NCI-H2107 treated with DMSO at 0.1 percent for 48 hours (cell line): ENCODE data around the gene WFDC6.
"Not testable (repeated sequence)": the region's sequence is repeated elsewhere in the genome, so short reads cannot be mapped to it uniquely, and the experiment has no call there.

ENCODE experiments used
- DNase-seq: peaks from one replicate; lab custom pipeline; 2025; ENCODE audit not compliant: unreplicated experiment; lab: John Stamatoyannopoulos, UW

Gene WFDC6

DNA sequence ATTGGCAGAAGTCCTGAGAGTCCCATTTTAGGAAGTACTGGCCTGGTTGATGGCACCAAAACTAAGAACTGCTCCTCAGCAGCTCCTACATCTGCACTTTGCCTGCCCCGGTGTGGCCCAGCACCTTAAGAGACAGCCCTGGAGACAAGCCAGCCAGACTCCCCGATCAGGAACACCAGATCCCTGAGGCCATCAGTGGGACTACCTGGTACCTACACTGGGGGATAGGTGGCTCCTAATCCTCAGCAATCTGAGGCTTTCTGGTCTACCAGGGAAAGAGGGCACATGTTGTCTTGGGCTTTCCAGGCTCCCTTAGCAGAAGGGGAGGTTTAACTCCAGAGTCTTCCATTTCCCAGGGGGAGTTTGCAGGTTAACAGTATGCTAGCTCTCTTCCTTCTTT lies at the start of gene WFDC6:
TSS of gene WFDC6 (minus strand) at position 101 of the 400 bp plus-strand sequence. CDS start at position 26, 75 bp downstream.
- no peak for DNase-seq

DNA sequence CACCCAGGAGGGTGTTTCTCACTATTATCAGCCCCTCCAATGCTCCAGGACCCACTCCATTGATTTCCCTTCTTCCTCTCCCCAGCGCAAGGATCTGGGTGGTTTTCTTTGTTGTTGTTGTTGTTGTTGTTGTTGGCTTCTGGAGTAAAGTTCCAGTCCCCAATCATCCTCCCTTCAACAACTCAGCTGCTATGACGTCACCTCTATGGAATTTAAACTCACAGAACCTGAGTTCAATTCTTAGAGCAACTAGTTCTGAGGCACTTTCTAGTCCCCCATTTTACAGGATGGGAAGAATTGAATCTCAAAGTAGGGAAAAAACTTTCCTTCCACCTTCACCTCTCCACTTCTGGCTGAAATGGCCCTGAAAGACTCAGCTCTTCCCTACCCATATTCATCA lies 49.5 kb upstream of the WFDC6 start:
- DNase-seq: no peak

DNA sequence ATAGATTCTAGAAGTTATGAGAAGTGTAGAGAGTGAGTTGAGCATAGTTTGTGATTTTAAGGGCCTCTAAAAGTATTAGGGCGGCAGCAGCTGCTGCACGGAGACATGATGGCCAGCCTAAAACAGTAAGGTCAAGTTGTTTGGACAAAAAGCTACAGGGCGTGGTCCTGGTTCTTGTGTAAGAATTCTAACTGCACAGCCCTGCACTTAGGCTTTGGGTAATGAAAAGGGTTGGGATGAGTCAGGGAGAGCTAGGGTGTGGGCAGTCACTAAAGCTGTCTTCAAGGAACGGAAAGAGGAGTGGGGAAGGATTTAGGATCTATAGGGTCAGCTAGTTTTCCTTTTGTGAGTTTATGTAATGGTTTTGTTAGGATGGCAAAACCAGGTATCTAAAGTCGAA lies 46.7 kb upstream of the WFDC6 start:
- DNase-seq: not testable (repeated sequence)

DNA sequence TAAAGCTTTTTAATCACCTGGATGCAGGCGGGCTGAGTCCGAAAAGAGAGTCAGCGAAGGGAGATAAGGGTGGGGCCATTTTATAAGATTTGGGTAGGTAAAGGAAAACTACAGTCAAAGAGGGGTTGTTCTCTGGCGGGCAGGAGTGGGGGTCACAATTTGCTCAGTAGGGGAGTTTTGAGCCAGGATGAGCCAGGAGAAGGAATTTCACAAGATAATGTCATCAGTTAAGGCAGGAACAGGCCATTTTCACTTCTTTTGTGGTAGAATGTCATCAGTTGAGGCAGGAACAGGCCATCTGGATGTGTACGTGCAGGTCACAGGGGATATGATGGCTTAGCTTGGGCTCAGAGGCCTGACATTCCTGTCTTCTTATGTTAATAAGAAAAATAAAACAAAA lies 45.0 kb upstream of the WFDC6 start:
- DNase-seq: not testable (repeated sequence)

DNA sequence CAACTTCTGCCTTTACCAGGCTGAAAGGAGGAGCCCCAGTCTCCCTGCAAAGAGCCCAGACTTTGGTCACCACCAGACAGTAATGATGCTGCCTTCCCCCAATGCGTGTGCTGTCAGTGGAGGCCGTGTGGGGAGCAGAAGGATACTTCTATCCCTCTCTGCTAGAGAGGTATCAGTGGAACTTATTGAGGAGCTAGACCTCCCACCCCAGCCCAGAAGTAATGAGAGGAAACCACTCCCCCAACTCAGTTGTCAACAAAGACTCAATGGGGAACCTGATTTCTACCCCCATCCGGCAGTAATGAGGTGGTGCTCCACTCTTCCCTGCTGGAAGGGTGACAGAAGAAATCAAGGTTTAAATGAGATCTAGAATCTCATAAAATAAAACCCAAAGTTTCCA lies 44.2 kb upstream of the WFDC6 start:
- DNase-seq: no peak

DNA sequence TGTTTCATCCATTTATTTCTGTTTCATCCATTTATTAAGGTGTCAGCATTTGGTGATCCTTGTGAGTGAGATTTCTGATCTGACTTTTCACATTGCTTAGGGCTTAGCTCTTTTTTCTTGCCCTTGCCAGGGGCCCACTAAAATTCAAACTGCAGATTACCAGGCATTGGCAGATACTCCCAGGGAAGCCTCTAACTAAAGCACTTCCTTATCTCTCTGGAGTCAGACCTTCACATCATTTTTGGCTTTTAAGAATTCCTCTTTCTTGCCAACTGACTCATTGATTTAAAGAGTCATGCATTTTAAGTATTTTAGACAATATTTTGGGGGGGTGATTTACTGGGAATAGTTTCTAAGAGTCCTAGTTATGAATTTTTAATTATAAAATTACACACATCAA lies 42.4 kb upstream of the WFDC6 start:
- DNase-seq: no peak

DNA sequence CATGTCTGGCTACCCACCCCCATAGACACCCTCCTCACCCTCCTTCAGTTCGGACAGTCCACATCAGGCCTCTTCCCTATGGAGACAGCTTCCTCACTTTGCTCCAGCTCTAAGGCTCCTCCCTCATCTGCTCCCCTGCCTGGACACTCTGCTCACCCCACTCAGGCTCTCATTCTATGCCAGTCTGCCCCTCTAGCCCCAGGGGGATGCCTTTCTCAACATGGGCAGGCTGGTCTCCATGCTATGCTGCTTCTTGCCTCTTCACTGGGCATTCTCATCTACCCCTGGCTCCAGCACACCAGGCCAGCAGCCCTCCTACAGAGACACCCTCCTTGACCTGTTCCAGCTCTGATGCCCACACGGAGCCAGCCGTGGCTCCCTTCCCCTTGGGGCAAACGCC lies 39.9 kb upstream of the WFDC6 start, which contains the start of gene WFDC8:
TSS of gene WFDC8 (minus strand) at position 101 of the 400 bp plus-strand sequence. CDS start at position 64, 37 bp downstream.
- DNase-seq: no peak

DNA sequence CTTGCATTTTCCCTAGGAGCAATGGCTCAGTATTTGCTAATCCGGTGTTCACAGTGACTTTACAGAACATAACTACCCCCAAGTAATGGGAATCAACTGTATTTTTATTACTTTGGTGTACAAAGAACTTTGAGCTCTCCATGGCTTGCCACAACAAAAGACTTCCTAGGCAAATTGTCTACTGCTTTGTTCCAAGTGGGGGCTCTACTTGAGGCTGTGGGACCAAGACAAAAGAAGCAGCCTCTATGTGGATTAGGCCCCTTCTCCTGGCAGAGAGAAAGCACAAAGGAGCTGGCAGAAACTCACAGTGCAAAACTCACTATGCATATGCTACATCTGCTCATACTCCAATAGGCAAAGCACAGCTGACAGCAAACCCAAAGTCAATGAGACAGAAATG lies 38.9 kb upstream of the WFDC6 start:
- DNase-seq: no peak

DNA sequence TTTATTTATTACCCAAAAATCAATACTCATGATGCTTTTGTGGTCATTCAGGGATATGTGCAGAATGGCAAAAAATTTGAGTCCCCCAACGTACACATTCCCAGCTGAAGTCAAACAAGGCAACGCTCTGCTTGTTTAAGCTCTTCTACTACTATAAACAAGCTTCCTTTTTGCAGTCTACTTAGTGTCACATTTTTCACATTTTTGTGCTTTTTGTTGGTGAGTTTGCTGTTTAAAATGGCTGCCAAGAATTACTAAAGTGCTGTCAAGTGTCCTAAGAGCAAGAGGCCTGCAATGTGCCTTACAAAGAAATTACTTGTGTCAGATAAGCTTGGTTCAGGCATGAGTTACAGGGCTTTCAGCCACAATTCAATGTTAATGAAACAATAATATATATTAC lies 37.7 kb upstream of the WFDC6 start:
- DNase-seq: no peak

DNA sequence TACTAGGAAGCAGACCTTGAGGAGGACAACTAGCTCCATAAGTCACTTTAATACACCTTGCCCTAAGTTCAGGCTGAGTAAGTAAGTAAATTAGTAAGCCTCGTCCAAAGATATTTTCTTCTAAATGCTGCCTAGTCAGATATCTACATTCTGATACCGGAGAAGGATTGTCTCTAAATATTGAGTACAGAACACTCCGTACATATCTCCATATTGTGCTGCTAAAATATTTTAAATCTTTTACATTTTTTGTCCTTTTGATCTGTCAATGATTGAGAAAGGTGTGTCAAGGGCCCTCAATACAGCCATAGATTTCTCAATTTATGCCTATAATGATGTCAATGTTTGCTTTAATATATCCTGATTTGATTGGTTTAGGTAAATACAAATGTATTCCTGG lies 36.6 kb upstream of the WFDC6 start:
- no peak for DNase-seq

DNA sequence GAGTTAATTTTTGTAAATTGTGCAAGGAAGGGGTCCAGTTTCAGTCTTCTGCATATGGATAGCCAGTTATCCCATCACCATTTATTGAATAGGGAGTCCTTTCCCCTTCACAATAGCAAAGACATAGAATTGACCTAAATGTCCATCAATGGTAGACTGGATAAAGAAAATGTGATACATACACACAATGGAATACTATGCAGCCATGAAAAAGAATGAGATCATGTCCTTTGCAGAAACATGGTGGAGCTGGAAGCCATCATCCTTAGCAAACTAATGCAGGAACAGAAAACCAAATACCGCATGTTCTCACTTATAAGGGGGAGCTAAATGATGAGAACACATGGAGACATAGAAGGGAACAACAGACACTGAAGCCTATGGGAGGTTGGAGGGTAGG lies 30.4 kb upstream of the WFDC6 start:
- DNase-seq: not testable (repeated sequence)

DNA sequence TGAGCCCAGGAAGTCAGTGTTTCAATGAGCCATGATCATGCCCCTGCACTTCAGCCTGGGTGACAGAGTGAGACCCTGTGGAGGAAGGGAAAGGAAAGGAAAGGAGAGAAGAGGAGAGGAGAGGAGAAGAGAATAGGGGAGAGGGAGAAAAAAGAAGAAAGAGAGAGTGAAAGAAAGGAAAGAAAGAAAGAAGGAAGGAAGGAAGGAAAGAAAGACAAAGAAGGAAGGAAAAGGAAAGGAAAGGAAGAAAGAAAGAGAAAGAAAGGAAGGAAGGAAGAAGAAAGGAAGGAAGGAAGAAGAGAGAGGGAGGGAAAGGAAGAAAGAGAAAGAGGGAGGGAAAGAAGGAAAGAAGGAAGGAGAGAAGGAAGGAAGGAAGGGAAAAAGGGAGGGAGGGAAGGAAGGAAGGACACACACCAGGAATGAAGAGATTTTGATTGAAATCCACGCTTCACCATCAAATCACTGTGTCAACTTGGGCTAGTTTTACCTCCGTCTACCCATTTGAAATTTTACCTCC lies 25.5 kb upstream of the WFDC6 start:
- DNase-seq: no peak

DNA sequence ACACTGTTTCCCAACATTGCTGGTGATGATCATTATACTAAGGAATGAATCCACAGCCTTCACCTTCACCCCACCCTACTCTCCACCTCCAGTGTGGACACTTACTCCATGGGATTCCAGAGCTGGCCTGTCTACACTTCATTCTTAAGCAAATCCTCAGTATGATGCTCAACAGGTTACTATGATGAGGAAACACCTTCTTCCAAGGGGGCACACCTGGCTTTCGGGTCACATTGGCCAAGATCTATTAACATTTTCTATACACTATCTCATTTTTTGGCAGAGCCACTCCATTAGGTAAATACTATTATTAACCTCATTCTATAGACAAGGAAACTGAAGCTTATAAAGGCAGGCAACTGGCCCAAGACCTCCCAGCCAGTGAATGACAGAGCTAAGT lies 15.9 kb upstream of the WFDC6 start:
- no peak for DNase-seq

DNA sequence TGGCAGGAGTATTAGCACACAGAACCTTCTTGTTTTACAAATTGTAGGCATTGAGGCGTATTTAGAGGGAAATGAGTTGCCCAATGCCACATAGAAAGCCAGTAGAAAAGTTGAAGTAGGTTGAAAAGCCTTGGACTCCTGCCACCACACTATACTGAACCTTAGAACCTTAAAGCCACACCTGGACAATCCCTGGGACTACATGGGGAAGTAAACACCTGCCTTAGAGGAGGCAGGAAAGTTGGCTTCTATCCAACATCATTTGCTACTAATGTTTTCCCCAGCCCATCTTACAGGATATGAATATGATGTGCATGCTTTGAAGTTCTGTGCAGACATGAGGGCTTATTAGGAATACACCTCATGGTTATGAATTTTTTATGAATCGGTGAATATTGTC lies 13.2 kb upstream of the WFDC6 start:
- no peak for DNase-seq

DNA sequence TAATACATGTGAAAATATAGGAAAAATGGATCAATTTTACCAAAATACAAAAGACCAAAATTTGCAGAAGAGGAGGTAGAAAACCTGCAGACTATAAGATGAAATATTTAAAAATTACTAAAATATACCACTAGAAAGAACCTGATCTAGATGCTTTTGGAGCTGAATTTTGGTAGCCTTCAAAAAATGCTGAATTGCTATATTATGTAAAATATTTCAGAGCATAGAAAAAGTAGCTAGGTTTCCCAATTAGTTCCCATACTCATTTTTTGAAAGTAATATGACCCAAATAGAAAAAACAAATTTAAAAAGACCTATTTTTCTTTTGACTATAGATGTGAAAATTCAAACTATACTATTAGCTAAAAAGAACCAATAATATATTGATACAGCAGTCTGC lies 11.5 kb upstream of the WFDC6 start:
- DNase-seq: no peak

DNA sequence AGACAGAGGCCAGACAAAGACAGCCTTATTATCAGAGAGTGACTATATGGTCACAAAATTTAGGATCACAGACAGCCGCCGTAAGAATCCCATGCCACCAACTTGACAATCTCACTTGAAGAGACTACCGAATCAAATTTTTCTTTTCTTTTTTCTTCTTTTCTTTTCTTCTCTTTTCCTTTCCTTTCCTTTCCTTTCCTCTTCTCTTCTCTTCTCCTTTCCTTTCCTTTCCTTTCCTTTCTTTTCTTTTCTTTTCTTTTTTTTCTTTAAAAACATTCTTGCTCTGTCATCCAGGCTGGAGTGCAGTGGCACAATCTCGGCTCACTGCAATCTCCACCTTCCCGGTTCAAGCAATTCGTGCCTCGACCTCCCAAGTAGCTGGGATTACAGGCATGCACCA lies 9.1 kb upstream of the WFDC6 start:
- no peak for DNase-seq

DNA sequence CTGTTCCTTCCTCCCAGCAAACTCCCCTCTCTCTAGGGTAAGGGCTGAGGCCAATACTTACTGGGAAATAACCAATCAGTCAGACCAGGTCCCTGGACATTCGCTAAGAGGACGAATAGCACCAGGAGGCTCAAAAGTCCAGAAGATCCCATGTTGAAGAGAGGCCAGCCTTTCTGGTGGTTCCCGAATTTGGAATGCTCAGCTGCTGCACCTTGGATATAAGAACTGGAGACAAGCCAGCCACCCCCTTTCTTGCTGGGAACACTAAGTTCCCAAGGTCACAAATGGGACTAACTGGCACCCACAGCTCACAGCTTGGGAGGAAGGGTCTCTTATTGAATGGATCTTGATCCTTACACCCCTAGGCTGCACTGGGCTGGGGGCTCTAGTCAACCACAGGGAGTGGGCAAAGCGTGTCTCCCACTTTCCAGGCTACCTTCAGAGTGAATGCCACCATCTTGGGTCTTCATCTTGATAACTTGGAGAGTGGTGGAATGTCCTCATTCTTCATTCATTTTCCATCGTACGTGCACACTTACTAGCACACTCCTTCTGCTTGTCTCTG lies 8.0 kb upstream of the WFDC6 start, which contains the start of gene EPPIN:
TSS of gene EPPIN (minus strand) at position 196 of the 565 bp plus-strand sequence. CDS start at position 152, 44 bp downstream.
- no peak for DNase-seq

DNA sequence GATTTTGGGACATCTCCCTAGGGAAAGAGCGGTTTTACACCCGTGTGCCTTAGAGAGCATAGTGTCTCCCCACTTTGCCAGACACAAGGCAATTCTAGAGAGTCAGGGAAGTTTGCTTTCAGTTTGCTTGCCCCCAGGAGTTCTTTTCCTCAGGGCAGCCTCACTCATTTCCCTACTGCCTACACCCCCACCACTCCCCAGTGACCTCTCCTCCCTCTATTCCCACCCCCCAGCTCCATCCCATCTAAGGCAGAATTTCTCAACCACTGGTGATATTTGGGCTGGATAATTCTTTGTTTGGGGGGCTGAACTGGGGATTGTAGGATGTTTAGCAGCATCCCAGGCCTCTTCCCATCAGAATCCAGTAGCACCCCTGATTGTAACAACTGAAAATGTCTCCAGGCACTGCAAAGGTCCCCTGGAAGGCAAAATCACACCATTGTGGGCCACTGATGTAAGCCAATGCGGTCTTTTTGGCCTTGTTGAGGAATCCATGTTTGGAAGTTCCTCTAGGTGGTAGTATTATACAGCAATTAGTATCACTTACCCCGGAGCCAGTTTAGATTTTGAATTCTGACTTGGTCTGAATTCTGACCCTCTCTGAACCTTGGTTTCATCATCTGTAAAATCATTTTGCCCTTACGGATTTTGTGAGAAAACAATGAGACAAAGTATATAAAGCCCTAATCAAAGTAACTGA lies 6.6 kb upstream of the WFDC6 start:
- DNase-seq: no peak

DNA sequence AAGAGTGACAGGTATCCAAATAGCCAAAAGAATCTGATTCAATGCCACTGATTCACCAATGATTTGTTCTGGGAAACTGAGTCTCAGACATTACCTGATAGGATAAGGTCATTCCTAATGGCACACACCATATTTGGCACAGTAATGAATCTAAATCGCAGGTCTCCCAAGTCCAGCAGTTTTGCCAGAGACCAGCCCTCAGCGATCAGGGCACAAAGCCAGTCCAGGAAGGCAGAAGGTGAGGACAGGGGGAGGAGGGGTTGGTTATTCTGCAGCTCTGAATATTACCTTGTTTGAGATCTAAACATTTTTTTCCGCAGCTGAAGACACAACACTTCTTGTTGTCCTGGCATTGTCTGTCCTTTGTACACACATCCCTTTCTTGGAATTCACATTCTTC lies 6.1 kb upstream of the WFDC6 start:
- no peak for DNase-seq

DNA sequence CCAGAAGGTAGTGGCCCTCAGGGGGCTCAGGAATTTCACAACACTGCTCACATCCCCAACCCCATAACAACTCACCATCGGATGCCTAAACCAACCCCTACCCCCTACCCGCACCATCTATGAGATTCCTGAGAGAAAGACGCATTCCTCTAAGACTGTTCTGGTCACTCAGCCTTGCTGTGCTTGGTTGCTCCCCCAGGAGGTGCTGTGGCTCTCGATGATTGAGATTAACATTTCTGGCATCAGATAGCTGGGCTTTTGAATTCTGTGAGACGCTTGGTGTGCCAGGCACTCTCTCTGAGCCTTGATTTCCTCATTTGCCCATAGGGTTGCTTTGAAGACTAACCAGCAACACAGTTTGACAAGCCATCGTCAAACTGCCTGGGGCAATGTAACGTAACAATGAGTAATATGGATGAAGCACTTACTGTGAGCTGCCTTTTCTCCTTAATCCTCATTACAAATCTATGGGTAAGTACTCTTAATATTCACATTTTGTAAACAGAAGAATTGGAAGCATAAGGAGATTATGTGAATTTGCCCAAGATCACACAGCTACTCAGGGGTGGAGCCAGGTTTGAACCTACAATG lies 978 bp downstream of the WFDC6 start:
- DNase-seq: no peak

DNA sequence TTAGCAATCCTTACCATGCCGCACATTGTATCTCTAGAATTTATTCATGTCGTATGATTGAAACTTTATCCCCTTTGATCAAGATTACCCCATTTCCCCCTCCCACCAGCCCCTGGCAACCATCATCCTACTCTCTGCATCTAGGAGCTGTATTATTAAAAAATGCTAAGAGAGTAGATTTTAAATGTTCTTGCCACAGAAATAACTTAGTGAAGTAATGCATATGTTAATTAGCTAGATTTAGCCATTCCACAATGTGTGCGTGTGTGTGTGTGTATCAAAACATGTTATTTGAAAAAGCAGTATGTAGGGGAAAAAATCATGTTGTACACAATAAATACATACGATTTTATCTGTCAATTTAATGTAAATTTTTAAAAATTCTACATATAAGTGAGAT lies 12.0 kb downstream of the WFDC6 start:
- no peak for DNase-seq

DNA sequence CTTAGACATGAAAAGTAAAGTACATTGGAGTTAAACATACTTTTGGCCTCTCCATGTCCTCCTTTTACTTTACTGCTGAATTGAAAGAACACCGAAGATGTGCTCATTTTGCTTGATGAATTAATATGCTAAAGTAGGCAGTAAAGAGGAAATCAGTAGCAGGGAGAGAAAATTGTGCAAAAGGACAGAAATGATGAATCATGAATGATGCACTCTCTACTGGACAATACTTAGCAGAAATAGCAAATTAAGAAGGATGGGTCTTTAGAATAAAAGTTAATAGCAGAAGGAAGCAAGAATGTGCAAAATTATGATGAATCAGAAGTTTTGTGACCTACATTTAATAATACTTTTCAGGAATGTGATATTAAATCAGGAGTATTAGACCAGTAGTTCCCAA lies 15.5 kb downstream of the WFDC6 start:
- no peak for DNase-seq
